Activated T-helper 2 cell treated with anti-CD3 and anti-CD28 coated beads, Interferon-gamma antibody, Interleukin-2, Interleukin-4, amounts not matched to agents 10 μg/mL and 5 μg/mL and 100 μg/mL, durations not matched to agents 14 hours and 24 hours and 36 hours (primary cell): ENCODE data around the gene NR5A2. TPM values are rescaled to one million over a fixed set of nuclear protein-coding genes. Genes with fewer than 3 reads are reported as not detected.

Experiments
- DNase-seq: peaks from one replicate; pipeline ENCODE4 v3.0.0; 2021; ENCODE audit warnings: low spot score
- H3K27ac Mint-ChIP-seq: one replicate; pipeline ENCODE4 v1.8.0; 2021; ENCODE audit warnings: mixed read lengths
- H3K27me3 Mint-ChIP-seq: one replicate; pipeline ENCODE4 v1.8.0; 2021; ENCODE audit warnings: low read depth, mixed read lengths
- H3K36me3 Mint-ChIP-seq: one replicate; pipeline ENCODE4 v1.8.0; 2021; ENCODE audit warnings: low read depth, mixed read lengths
- H3K4me1 Mint-ChIP-seq: one replicate; pipeline ENCODE4 v1.8.0; 2021; ENCODE audit warnings: low read depth, mixed read lengths
- H3K4me3 Mint-ChIP-seq: one replicate; pipeline ENCODE4 v1.8.0; 2021; ENCODE audit warnings: low read depth, mild to moderate bottlenecking, moderate library complexity, mixed read lengths
- H3K9me3 Mint-ChIP-seq: one replicate; pipeline ENCODE4 v1.8.0; 2021; ENCODE audit warnings: mixed read lengths
- intact Hi-C: fragments of 100-400 bp; cut with micrococcal nuclease; formaldehyde crosslinking; loops from one replicate; pipeline ENCODE4 v1.15.1; 2023
- total RNA-seq: library from RNA; stranded (reverse); gene quantifications from 2 replicates; pipeline ENCODE4 v1.2.3, GENCODE V29; 2022

Gene NR5A2
- total RNA-seq, 1 donor from 2014 or later, result not detected

GRCh38 chr1:200124309-200124708 is 96.8 kb downstream of the NR5A2 start:
- intact Hi-C loops, result no loop called here
- H3K4me1 Mint-ChIP-seq, result peaks cover 5% of the 10 kb centered on the region

GRCh38 chr1:200128081-200128480 is 100.6 kb downstream of the NR5A2 start:
- Mint-ChIP-seq H3K9me3 (no peaks in the 10 kb centered on the region), H3K4me3 (no peak overlapping the region), H3K27me3 (peaks cover 20% of the 10 kb centered on the region), H3K36me3 (no peaks in the 10 kb centered on the region), H3K4me1 (peaks cover 22% of the 10 kb centered on the region), H3K27ac (no peak overlapping the region)
- intact Hi-C loops, result no loop called here
- DNase-seq, result no peak

More at GRCh38 chr1:200124309-200124708, 96.8 kb downstream of the NR5A2 start:
- H3K4me3 Mint-ChIP-seq, result no peak overlapping the region
- no peaks in the 10 kb centered on the region for H3K9me3 Mint-ChIP-seq
- no peak overlapping the region for H3K27ac Mint-ChIP-seq
- DNase-seq, result no peak
- H3K27me3 Mint-ChIP-seq, result peaks cover 38% of the 10 kb centered on the region
- H3K36me3 Mint-ChIP-seq, result no peaks in the 10 kb centered on the region

DNA sequence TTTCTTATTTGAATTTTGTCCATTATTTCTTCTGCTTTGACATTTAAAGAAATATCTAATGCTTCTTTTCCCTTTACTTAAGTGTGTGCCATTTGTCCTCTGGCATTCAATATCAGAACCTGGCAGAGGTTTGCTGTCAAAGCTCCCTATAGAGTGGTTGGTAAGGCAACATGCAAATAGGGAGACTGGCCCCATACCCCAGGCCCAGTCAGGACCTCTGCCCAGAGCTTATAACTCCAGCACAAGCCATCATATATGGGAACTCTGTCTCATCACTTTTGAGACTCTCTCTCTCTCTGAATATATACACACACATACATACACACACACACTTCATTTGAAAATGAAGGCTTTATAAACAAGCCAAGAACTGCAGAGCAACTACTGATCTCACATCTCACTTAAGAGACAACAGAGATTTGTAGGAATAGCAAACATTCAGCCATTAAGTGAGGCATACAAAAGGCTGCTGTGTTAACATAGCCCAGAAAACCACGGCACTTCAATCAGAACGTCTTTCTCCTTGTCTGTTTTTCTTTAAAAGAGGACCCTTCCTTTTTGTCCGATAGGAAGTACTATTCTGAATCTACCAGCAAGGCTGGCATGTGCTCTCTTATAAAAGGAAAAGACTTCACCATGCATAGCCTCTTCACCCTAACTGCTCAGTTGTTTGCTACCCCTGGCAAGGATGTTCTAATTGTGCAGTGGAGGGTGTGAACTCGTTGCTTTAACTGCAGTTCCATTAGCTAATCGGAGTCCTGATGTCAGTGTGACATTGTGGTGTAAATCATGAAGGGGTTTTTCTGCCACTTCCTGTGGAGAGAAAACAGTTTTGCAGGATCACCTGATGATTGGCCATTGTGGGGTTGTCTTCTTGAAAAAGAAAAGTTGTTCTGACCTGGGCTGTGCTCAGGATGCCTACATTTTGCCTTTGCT is 101.7 kb downstream of the NR5A2 start:
- H3K27ac Mint-ChIP-seq, result no peak overlapping the region
- H3K4me1 Mint-ChIP-seq, result peaks cover 22% of the 10 kb centered on the region
- DNase-seq, result no peak
- no peaks in the 10 kb centered on the region for H3K36me3 Mint-ChIP-seq
- H3K9me3 Mint-ChIP-seq, result no peaks in the 10 kb centered on the region
- H3K27me3 Mint-ChIP-seq, result peaks cover 18% of the 10 kb centered on the region
- no peak overlapping the region for H3K4me3 Mint-ChIP-seq
- intact Hi-C loops, result no loop called here

- Mint-ChIP-seq H3K9me3 (no peaks in the 10 kb centered on the region), H3K4me3 (no peak overlapping the region), H3K4me1 (peaks cover 22% of the 10 kb centered on the region), H3K27me3 (peaks cover 14% of the 10 kb centered on the region), H3K36me3 (no peaks in the 10 kb centered on the region), H3K27ac (no peak overlapping the region)
- intact Hi-C loops, result no loop called here
- DNase-seq, result no peak
Measured at GRCh38 chr1:200130552-200130951, 103.0 kb downstream of the NR5A2 start.

GRCh38 chr1:200131551-200132125 is 104.1 kb downstream of the NR5A2 start:
- Mint-ChIP-seq H3K9me3 (no peaks in the 10 kb centered on the region), H3K4me3 (no peak overlapping the region), H3K4me1 (peaks cover 22% of the 10 kb centered on the region), H3K27ac (no peak overlapping the region), H3K36me3 (no peaks in the 10 kb centered on the region), H3K27me3 (peaks cover 16% of the 10 kb centered on the region)
- intact Hi-C loops, result no loop called here
- no peak for DNase-seq

GRCh38 chr1:200133123-200133522 is 105.6 kb downstream of the NR5A2 start:
- Mint-ChIP-seq H3K36me3 (no peaks in the 10 kb centered on the region), H3K4me1 (peaks cover 22% of the 10 kb centered on the region), H3K4me3 (no peak overlapping the region), H3K9me3 (no peaks in the 10 kb centered on the region), H3K27ac (no peak overlapping the region), H3K27me3 (peaks cover 22% of the 10 kb centered on the region)
- intact Hi-C loops, result no loop called here
- no peak for DNase-seq

DNA sequence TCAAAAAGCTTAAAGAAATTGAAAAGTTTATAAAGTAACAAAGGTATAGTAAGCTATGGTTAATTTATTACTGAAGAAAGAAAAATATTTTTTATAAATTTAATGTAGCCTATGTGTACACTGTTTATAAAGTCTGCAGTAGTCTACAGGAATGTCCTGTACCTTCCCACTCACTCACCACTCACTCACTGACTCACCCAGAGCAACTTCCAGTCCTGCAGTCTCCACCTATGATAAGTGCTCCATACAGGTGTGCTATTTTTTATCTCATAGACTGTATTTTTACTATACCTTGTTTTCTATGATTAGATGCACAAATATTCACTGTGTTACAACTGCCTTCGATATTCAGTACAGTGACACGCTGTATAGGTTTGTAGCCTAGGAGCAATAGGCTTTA is 106.6 kb downstream of the NR5A2 start:
- DNase-seq, result no peak
- H3K4me3 Mint-ChIP-seq, result no peak overlapping the region
- intact Hi-C loops, result no loop called here
- H3K4me1 Mint-ChIP-seq, result peaks cover 19% of the 10 kb centered on the region
- H3K27ac Mint-ChIP-seq, result no peak overlapping the region
- H3K27me3 Mint-ChIP-seq, result peaks cover 26% of the 10 kb centered on the region
- no peaks in the 10 kb centered on the region for H3K9me3 Mint-ChIP-seq
- no peaks in the 10 kb centered on the region for H3K36me3 Mint-ChIP-seq

- H3K27me3 Mint-ChIP-seq, result peaks cover 27% of the 10 kb centered on the region
- DNase-seq, result no peak
- intact Hi-C loops, result no loop called here
- no peak overlapping the region for H3K4me3 Mint-ChIP-seq
- no peaks in the 10 kb centered on the region for H3K9me3 Mint-ChIP-seq
- no peaks in the 10 kb centered on the region for H3K36me3 Mint-ChIP-seq
- peaks cover 5% of the 10 kb centered on the region for H3K4me1 Mint-ChIP-seq
- no peak overlapping the region for H3K27ac Mint-ChIP-seq
Measured at GRCh38 chr1:200136384-200136783, 108.9 kb downstream of the NR5A2 start.

DNA sequence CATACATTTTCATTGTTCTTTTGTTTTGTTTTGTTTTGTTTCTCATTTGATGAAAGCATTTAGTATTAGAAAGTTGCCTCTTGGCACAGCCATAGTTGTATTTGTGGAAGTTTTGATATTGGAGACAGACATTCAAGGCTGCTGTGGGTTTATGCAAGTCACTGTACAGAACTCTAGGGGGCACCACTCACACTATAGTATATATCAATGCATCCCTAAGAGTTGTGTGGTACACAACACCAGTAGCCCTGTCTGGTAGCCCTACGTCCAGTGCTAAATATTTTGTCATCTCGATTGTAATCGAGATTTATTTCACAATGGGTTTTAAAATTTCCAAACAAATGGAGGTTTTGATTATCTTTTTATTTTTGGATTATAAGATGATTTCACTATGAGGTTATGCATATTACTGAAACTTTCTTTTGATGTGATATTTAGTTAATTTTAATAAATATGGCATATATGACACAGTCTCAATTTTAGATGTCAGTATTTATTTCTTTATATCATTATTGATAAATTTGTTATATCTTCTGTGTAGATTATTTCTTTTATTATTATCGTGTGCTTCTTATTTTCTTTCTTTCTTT is 112.2 kb downstream of the NR5A2 start:
- intact Hi-C loops, result loop anchor here (2.0 kb wide), 2 partner anchors 167 to 349 kb away; no protein-coding TSS in a partner anchor
- Mint-ChIP-seq H3K4me3 (no peak overlapping the region), H3K9me3 (no peaks in the 10 kb centered on the region), H3K27ac (no peak overlapping the region), H3K36me3 (no peaks in the 10 kb centered on the region), H3K4me1 (peaks cover 8% of the 10 kb centered on the region), H3K27me3 (peaks cover 27% of the 10 kb centered on the region)
- no peak for DNase-seq

DNA sequence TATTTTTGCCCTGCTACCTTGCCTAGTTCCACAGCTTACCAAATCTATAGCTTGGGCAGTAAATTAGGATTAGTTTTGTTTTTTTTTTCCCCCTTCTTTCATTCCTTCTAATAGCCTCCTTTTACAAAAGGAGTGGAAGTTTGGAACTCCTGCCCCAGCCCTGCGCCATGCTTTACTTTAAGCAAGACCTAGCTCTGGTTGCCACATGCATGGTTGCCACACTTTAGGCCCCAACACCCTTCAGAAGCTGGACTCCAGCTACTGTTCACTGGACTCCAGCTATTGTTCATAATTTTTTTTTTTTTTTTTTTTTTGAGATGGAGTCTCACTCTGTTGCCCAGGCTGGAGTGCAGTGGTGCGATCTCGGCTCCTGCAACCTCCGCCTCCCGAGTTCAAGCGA is 115.8 kb downstream of the NR5A2 start:
- no peaks in the 10 kb centered on the region for H3K9me3 Mint-ChIP-seq
- no peaks in the 10 kb centered on the region for H3K36me3 Mint-ChIP-seq
- H3K27ac Mint-ChIP-seq, result no peak overlapping the region
- peaks cover 13% of the 10 kb centered on the region for H3K27me3 Mint-ChIP-seq
- H3K4me1 Mint-ChIP-seq, result peaks cover 11% of the 10 kb centered on the region
- intact Hi-C loops, result no loop called here
- H3K4me3 Mint-ChIP-seq, result no peak overlapping the region
- no peak for DNase-seq

DNA sequence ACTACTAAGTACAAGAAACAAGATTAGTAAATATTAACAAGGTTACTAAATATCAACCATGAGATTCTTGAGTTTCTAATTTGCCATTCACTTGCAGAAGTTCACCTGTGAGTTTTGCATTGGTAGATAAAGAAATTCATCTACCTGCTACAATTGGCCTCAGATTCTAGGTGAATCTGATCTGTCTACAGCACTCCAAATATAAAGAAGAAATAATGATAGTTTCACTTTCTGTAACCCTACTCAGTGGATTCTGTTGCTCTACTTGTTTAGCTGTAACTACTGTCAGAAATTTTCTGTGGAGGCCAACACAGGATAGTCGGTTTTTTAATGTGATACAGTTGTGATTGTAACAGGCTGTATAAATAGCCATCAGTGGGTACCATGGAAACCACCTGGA is 118.6 kb downstream of the NR5A2 start:
- DNase-seq, result no peak

DNA sequence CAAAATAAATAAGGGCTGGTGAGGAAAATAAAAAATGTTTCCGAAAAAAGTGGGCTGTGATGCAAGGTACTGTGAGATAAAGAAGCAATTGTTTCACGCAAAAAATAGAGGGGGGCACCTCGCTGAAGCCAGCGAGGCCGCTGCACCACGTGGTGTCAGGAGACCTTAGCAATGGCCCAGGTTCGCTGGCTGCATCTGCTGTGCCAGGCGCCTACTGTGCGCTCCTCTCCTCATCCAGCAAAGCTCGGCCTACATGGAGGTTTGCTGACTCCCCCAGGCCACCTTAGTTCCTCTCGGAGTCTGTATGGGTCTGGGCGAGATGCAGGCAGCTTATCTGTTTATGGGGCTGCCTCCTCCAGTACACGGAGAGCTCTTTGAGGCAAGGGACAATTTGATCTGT is 119.6 kb downstream of the NR5A2 start:
- intact Hi-C loops, result no loop called here
- H3K9me3 Mint-ChIP-seq, result no peaks in the 10 kb centered on the region
- H3K4me3 Mint-ChIP-seq, result no peak overlapping the region
- H3K4me1 Mint-ChIP-seq, result peaks cover 33% of the 10 kb centered on the region
- H3K27ac Mint-ChIP-seq, result no peak overlapping the region
- no peaks in the 10 kb centered on the region for H3K27me3 Mint-ChIP-seq
- DNase-seq, result no peak
- peaks cover 2% of the 10 kb centered on the region for H3K36me3 Mint-ChIP-seq

More for the DNA sequence above, 118.6 kb downstream of the NR5A2 start:
- peaks cover 2% of the 10 kb centered on the region for H3K36me3 Mint-ChIP-seq
- H3K27ac Mint-ChIP-seq, result no peak overlapping the region
- H3K4me3 Mint-ChIP-seq, result no peak overlapping the region
- intact Hi-C loops, result no loop called here
- no peaks in the 10 kb centered on the region for H3K27me3 Mint-ChIP-seq
- peaks cover 26% of the 10 kb centered on the region for H3K4me1 Mint-ChIP-seq
- no peaks in the 10 kb centered on the region for H3K9me3 Mint-ChIP-seq

GRCh38 chr1:200147742-200148141 is 120.2 kb downstream of the NR5A2 start:
- DNase-seq, result no peak
- H3K4me3 Mint-ChIP-seq, result no peak overlapping the region
- peaks cover 35% of the 10 kb centered on the region for H3K4me1 Mint-ChIP-seq
- no peak overlapping the region for H3K27ac Mint-ChIP-seq
- intact Hi-C loops, result no loop called here
- H3K9me3 Mint-ChIP-seq, result no peaks in the 10 kb centered on the region
- no peaks in the 10 kb centered on the region for H3K27me3 Mint-ChIP-seq
- H3K36me3 Mint-ChIP-seq, result peaks cover 2% of the 10 kb centered on the region
